GM21526 (cell line): ENCODE results near the gene SH3PXD2A.

ENCODE experiments used
- ATAC-seq: cut with Tn5 transposase; IDR thresholded peaks from one replicate; pipeline ENCODE4 v1.9.1; 2021; ENCODE audit warnings: moderate library complexity; ENCODE audit not compliant: unreplicated experiment, low FRiP score

SH3PXD2A gene

DNA sequence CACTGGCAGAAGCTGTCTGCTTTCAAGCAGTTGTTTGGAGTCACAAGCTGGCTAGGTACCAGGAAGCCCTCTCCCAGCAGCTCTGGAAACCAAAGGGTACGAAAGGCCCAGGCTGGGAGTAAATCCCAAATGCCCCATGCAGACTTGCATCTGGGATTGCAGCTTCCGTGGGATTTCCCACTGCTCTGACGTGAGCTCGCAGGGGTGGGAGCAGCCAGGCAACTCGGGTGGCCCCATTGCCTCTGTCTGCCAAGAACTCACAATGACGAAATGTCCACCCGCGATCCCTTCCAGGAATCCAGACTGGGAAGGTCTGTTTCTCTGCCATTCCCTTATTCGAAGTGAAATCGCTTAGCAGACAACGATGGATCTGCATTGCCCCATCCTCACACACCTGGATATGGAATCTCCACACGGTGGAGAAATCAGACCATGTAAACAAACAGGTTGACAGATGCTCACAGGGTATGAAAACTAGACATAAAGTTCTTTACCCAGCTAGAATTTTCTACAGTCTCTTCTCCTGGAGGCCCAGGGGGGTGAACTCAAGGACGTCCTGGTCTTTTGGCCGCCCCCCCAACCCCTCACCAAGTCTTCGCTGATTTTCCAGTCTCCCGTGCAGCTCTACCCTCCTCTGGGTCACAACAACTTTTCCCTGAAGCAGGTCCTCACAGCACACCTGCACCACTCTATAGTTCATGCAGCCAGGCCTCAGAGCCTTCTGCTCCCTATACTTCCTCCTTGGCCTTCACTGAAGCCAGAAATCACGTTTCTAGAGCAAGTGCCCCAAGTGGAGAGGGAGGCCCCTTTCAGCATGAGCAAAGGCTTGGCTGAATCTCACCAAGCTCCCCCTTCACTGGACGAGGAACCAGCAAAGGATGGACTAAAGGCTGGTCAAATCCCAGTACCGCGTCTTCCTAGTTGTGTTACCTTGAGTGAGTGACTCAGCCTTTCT lies 20.0 kb downstream of the SH3PXD2A start:
- no peak for ATAC-seq

DNA sequence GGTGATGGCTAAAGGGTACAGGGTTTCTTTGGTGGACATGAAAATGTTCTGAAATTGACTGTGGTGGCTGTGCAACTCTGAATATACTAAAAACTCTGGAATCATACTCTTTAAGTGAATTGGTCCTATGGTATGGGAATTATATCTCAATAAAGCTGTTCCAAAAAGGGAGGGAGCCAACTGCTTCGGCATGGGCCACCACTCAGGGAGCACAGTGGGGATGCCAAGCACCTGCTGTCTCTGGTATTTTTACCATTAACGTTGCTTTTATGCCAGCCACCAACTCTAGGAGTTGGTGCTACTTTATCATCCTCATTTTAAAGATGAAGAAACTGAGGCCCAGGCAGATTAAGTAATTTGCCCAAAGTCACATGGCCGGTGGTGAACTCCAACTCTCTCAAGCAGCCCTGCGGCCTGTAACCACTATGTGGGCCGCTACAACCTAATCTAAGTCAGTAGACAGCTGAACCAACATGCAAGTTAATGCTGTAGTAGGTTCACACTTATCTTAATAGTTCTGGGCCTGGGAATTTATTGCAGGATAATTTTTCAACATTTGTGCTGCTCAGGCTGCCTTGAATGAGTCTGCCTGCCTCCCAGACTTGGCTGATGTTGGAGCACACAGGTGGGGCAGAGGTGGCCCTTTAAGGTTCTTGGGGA lies 20.8 kb downstream of the SH3PXD2A start:
- ATAC-seq = no peak

DNA sequence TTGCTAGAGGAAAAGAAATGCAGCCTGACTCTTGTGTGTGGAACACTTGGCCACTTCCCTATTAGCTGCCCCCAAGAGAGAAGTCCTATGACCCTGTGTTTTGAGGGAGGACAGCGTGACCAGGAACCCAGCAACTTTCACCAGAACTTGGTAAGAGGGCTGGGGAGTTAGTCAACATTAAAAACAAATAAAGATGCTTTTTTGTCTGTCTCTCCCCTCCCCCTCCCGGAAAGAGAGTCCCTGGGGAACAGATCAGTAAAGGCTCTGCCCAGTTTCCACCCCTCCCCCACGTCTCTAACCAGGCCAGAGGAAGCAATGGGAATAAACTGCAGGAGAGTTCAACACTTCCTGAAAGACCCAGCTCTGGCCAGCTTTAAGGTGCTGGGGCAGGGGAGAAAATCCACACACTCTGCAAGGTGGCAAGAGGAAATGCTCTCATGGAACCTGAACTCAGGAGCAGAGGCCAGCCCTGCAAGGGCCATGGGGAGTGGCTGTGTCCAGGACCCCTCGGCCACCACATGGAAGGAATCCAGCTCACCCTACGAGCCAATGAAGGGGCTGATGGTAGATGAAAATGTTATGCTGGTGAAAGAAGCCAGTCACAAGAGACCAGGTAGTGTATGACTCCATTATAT lies 21.5 kb downstream of the SH3PXD2A start:
- ATAC-seq = no peak

DNA sequence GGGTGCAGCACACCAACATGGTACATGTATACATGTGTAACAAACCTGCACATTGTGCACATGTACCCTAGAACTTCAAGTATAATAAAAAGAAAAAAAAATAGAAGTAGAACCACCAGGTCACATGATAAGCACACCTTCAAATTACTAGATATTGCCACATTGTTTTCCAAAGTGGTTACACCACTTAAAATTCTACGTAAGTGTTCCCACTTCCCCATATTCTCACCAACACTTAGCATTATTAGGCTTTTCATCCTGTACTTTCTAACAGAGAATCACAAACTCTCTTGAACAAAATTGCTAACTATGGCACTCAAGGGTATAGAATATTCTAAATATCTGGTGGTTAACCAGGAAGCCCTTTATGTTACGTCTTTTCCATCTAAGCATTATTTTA lies 22.6 kb downstream of the SH3PXD2A start:
- ATAC-seq = no peak

DNA sequence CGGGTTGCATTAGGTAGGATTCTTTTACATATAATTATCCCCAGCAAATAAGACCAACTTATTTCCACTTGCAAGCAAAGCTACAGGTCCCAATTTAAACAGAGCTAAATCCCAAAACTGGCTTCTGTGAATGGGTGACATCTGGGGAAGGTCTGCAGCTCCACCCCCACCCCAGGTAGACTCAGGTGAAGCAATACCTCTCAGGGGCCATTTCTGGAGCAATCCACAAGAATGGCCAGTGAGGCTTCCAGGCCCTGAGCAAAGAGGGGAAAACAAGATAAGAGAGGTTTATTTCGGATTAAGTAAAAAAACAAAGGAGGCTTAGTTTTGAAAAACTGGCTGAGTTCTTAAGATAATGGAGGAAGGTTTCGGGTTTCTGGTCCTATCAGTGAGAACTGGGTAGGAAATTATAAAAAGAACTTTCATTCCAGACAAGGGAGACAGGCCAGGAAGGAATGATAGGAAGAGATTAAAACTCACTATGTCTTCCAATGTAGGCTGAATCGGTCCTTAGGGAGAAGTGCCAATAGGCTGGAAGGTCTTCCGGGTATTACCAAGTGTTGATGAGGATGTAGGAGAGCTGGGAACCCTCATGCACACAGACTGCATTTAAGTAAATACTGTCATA lies 25.4 kb downstream of the SH3PXD2A start:
- ATAC-seq = no peak

DNA sequence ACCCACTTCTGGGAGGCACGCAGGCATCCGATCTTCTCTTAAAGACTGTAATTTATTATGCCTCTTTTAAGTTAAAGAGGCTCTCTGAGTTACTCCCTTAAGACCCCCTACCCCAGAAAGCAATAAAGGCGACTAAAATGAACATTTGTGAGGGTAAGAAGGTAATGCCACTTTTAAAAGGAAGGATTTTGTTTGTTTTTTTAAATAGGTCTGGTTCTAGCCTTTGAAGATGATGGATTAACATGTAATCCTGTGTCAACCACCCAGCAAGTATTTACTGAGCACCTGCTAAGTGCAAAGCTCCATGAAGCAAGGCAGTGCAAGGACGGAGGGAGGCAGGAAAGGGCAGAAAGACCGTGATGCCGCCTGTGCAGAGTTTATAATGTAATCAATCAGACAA lies 26.1 kb downstream of the SH3PXD2A start:
- no peak for ATAC-seq

DNA sequence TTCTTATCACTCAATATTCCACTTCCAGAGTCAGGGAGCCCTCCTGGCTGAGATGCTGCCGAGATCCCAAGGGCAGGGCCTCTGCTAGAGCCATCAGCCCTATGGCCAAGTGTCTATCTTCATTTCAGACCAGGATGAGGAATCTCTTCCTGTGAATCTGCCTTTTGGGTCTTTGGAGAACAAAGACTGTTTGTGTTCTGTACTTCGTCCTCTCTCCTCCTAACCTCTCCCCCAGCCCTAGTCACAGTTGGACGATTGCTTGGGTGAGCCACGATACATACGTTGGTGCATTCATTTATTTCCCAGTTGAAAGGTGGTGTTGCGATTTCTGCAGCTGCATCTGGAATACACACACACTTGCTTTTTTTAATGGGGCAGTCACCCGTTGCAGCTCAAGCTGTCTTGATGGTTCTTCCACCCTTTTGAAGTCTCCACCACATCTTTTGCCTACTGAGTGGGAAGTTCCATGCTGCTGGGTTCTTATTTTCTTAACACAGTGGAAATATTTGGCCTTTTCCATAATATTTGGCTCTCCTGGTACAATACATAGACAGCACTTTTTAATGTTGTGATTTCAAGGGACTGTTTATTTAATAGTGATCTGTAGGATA lies 26.7 kb downstream of the SH3PXD2A start:
- ATAC-seq = no peak

DNA sequence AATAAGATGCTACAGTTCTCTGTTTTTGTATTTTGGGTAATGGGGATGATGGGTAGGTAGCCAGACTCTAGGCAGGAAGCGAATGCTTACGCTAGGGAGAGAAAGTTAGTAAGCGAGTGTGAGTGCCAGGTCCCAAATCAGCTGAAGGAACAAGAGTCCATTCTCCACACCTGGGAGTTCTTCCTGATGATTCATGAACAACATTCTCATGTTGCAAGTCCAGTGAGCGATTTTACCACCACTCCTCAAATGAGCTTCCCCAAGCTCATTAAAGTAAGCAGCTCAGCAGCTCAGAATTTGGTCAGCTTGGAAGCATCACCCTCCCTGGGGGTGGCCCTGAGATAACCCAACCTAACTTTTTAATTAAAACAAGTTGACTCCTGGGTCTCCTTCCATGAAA lies 27.3 kb downstream of the SH3PXD2A start:
- ATAC-seq = no peak

DNA sequence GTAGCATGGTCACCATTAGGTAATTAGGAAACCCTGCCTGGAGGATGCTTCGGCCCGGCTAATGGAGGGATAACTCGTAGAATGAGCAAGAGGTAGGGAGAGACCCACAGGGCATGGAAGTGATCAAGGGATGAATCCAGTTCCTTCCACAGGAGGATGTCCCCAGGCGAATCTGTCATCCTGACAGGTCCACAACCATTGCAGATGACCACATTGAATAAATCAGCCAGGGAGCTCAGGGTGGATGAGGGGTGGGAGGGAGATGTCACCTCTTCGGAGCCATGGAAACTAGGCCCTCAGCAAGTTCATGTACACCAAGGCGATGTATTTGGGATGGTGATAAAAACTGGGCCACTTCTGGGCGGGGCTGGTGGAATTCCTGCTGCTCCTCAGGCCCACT lies 28.5 kb downstream of the SH3PXD2A start:
- ATAC-seq = no peak

DNA sequence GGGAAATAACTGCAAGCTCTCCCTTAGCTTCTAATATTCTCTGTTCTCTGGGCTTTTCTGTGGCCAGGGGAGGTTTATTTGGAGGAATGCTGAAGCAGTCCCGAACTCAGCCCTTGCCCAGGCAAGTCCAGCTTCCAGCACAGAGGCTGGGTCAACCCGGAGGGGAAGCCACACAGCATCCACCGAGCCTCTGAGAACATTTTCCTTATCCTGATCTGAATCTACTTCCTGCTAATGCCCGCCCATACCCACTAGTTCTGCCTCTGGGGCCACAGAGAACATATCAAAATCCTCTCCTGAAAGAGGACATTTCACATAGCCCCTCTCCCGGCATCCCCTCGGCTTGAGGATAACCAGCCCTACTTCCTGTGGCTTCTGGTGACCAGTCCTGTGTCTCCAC lies 31.1 kb downstream of the SH3PXD2A start:
- no peak for ATAC-seq

DNA sequence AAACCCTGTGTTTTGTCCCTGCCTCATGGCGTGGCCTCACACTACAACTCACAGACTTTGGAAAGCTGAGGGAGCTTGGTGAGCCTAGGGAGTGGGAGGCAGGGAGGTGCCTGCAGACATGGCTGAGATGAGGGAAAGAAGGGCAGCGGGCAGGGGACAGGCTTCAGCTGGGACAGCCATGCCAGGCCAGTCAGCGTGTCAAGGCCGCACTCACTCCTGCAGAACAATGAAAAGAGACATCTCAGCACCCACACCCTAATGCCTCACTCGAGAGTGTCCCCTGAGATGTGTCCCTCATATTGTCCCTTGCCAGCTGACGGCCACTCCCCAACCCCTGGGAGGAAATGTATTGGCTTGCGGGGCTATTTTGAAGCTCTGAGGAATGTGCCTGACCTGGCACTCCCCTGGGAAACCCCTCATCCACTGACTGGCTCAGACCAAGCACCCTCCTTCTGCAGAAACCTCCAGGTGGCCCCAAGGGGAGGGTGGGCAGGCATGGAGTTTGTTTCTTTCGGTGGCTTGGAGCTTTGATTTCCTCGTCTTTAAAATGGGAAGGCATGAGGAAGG lies 31.6 kb downstream of the SH3PXD2A start:
- no peak for ATAC-seq

DNA sequence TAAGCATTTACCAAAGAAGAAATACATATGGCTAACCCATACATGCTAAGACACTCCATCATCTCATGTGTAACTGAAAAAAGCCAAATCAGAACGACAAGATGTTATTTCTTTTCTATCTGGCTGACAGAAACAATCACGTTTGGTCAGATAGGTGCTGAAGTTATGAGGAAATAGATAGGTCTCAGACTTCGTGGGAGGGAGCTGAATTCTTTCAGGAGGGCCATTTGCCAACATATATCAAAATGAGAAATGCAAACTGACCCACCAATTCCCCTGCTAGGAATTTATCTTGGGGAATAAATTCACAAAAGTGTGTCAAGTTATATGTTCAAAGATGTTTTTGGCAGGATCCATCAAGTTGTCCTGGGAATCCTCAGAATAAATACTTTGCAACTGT lies 32.6 kb downstream of the SH3PXD2A start:
- no peak for ATAC-seq

DNA sequence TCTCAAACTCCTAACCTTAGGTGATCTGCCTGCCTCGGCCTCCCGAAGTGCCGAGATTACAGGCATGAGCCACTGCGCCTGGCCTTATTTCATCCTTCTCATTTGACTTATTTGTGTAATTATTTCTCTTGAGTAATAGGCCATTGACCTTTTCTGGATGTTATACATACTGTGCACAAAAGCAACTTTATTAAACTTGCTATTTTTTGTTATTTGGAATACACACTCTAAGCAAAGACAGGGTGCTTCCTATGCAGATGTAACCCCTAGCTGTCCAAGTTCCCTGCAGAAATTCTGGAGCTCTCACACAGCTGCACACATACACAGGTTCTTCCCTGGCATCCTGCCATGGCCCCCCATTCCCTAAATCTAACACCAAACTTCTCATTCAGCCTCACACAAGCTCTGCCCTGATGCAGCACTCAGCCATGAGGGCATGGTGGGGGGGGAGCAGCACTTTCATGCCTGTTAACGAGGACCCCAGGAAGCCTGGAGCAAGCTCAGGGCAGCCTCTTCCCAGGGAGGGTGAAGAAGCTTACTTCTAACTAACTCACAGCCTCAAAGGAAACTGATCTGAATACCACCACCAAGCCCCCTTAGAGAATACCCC lies 33.2 kb downstream of the SH3PXD2A start:
- no peak for ATAC-seq

DNA sequence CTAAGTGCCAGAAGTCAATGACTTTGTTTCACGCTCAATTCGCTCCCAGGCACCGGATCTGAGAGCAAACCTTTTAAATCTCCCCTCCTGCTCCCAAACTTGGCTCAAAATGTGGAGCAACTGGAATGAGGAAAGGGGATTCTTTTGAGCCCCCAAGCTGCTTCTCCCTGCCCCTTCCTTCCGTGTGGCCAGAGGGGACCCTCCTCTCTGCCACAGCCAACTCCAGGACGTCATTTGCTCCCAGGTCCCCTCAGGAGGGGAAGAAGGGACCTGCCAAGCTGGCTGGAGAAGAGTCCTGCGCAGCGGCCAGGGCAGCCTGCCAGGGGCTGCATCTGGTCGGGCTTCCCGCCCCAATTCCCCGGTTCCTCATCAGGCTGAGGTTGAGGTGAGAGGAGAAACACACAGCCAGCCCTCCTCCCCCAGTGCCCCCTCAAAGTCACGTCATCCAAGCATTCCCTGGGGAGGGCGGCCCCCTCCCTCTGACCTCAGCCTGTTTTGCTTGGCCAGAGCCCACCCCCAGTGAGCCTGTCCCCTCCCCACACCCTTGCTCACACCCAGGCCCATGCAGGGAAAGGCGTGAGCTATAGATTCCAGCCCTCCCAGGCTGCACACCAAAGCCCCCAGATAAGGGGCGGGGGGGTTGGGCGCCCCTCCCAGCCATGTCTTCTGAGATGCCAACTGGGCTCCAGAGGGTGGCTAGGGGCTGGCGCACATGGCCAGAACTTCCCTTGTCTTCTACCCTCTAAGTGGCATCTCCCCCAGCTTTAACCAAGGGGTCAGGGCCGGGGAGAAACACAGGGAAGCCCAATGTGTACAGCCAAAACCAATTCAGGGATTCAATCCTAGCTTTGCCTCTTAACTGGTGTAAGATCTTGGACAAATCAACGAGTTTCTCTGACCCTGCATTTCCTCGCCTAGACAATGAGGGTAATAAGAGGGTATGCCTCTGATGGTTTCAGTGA lies 35.0 kb downstream of the SH3PXD2A start:
- ATAC-seq = no peak

DNA sequence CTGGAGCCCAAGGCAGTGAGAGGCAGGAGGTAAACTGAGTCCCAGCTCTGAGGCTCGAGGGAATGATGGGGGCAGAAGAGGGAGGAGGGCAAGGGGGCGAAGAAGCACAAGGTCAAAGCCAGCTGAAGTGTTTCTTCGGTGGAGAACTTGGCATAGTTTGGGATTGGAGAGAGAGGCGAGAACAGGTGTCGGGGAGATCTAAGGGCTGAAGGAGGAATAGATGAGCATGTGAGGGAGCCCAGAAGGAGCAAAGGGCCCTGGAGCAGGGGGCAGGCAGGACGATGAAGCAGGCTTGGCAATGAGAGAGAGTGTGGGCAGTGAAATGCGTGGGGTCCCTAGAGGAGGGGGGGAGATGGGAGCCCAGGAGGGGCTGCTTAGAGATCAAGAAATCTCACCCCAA lies 35.9 kb downstream of the SH3PXD2A start:
- no peak for ATAC-seq

DNA sequence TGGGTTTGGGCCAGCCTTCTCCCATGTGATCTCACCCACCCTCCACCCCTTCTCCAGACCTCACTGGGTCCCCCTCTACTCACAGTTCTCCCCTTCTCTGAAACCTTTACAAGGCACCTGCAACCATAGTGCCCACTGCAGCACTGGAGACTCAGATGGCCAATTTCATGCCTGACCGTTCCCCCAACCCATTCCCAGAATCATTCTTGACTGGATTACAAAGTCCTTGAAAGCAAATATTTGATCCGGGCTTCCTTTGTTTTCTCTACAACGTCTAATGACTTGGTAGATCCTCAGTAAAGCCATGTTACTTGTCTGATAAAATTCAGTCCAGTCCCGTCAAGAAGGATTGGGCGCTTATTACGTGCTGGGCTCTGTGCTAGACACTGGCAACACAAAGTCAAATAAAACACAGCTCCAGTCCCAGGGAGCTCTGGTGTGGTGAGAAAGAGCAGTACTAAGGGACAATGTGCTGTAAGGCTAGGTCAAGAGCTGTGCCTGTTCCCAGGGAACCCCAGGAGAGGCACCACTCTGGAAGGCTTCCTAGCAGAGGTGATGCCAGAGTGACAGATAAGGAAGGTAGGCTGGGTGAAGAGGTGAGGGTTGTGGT lies 36.5 kb downstream of the SH3PXD2A start:
- ATAC-seq = no peak

DNA sequence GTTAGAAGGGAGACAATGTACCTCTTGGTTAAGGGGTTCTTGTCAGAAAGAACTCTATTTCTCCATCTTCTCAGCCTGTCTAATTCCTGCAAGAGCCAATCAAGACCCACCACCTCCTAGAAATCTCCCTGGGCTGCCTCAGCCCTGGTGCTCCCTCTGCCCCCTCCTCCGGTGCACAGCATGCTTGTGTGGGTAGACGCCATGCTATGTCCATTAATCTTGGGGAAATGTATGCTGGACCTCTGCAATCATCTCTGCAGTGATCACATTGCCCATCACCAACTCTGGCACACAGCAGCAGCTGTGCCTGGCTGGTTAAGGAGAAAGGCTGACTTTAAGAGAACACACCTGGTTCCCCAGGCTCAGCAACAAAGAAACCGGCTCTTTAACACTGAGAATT lies 37.3 kb downstream of the SH3PXD2A start:
- ATAC-seq = no peak

DNA sequence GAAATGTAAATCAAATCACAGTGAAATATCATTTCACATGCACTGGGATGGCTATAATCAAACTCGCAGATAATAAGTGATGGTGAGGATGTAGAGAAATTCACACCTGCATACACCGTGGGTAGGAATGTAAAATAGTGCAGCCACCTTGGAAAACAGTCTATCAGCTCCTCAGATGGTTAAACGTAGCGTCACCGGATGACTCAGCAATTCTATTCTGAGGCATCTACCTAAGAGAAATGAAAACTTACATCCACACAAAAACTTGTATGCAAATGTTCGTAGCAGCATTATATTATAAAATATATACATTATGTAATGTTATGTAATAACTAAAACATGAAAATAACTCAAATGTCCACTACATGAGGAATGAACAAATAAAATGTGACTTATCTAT lies 38.9 kb downstream of the SH3PXD2A start:
- no peak for ATAC-seq
